IPS-18a (cell line): ENCODE data around the gene PRRG2.

Experiments used
- H3K27ac ChIP-seq: one replicate; pipeline ENCODE4 v1.5.1; 2013; ENCODE audit warnings: low read length
- H3K27me3 ChIP-seq: one replicate; pipeline ENCODE4 v1.6.1; 2013; ENCODE audit warnings: mild to moderate bottlenecking, low read length; ENCODE audit not compliant: control insufficient read depth, insufficient read depth
- H3K36me3 ChIP-seq: one replicate; pipeline ENCODE4 v1.6.1; 2013; ENCODE audit warnings: low read depth, low read length; ENCODE audit not compliant: control insufficient read depth
- H3K4me1 ChIP-seq: one replicate; pipeline ENCODE4 v1.6.1; 2013; ENCODE audit warnings: low read depth, low read length; ENCODE audit not compliant: control insufficient read depth
- H3K4me3 ChIP-seq: one replicate; pipeline ENCODE4 v1.5.1; 2013; ENCODE audit warnings: low read length
- H3K9ac ChIP-seq: one replicate; pipeline ENCODE4 v1.6.1; 2013; ENCODE audit warnings: mild to moderate bottlenecking, low read length, moderate library complexity
- H3K9me3 ChIP-seq: one replicate; pipeline ENCODE4 v1.6.1; 2013; ENCODE audit warnings: low read depth, low read length; ENCODE audit not compliant: control insufficient read depth

PRRG2 gene

DNA sequence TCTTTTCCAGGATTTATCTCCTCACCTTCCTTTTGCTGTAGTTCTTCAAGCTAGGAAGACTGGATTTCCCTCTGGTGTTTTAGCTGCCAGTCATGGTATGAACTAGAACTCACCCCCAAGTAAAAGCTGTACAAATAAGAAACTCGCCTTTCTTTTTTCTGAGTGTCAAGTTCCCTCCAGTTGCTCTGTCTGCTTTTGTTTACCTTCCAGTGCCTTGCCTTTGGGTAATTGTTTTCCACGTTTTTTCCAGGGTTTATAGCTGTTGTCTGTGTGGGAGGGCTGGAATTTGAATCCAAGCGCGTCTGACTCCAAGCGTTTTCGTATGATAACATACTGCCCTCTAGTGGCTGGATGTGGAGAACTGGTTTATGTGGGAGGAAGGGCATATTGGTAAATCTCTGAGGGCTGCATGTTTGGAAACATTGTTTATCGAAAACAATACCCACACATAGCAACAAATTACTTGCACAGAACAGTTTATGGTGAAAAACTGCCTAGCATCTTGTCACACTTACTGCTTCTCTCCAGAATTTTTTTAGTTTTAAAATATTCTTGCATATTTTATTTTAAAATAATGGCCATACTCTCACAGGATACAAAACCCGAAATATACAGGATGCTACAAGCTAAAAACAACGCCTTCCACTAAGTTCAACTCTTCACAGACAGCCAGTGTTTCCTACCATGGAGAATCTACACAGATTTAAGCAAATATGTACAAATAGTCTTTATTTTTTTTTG is 34.1 kb upstream of the PRRG2 start:
- Histone ChIP-seq H3K4me3 (peak overlapping the region; percentile 50), H3K27ac (no peak overlapping the region), H3K9me3 (no peaks in the 10 kb centered on the region), H3K36me3 (no peaks in the 10 kb centered on the region), H3K4me1 (peaks cover 3% of the 10 kb centered on the region), H3K9ac (no peak overlapping the region), H3K27me3 (no peaks in the 10 kb centered on the region)

GRCh38 chr19:49549045-49549444 is 32.1 kb upstream of the PRRG2 start:
- no peak overlapping the region for H3K9ac ChIP-seq
- H3K27ac ChIP-seq: no peak overlapping the region
- H3K9me3 ChIP-seq: no peaks in the 10 kb centered on the region
- no peaks in the 10 kb centered on the region for H3K27me3 ChIP-seq
- peaks cover 3% of the 10 kb centered on the region for H3K36me3 ChIP-seq
- peaks cover 3% of the 10 kb centered on the region for H3K4me1 ChIP-seq
- no peak overlapping the region for H3K4me3 ChIP-seq

DNA sequence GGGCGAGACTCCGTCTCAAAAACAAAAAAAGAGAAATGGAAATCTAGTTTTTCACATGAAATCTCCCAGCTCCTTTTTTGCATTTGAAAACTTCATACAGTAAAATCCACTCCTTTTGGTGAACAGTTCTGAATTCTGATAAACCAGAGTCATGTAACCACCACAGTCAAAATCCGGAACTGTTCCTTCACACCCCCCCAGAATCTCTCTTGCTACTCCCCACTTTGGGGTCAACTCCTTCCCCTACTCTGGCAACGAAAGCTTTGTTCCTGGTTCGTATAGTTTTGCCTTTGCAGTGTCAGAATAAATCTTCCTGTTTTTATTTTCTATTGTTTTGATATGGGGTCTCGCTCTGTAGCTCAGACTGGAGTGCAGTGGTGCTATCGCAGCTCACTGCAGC is 29.6 kb upstream of the PRRG2 start:
- no peak overlapping the region for H3K4me3 ChIP-seq
- H3K36me3 ChIP-seq: peaks cover 4% of the 10 kb centered on the region
- H3K9ac ChIP-seq: no peak overlapping the region
- H3K27ac ChIP-seq: no peak overlapping the region
- H3K27me3 ChIP-seq: no peaks in the 10 kb centered on the region
- peaks cover 3% of the 10 kb centered on the region for H3K4me1 ChIP-seq
- no peaks in the 10 kb centered on the region for H3K9me3 ChIP-seq

- no peak overlapping the region for H3K27ac ChIP-seq
- peaks cover 4% of the 10 kb centered on the region for H3K36me3 ChIP-seq
- H3K4me3 ChIP-seq: no peak overlapping the region
- no peaks in the 10 kb centered on the region for H3K4me1 ChIP-seq
- no peak overlapping the region for H3K9ac ChIP-seq
- no peaks in the 10 kb centered on the region for H3K27me3 ChIP-seq
- H3K9me3 ChIP-seq: no peaks in the 10 kb centered on the region
These were observed 28.4 kb upstream of the PRRG2 start for GRCh38 chr19:49552749-49553148.

- H3K27me3 ChIP-seq: no peaks in the 10 kb centered on the region
- H3K4me3 ChIP-seq: no peak overlapping the region
- peaks cover 7% of the 10 kb centered on the region for H3K36me3 ChIP-seq
- no peak overlapping the region for H3K9ac ChIP-seq
- no peaks in the 10 kb centered on the region for H3K4me1 ChIP-seq
- H3K9me3 ChIP-seq: no peaks in the 10 kb centered on the region
- H3K27ac ChIP-seq: no peak overlapping the region
These were observed 27.5 kb upstream of the PRRG2 start for GRCh38 chr19:49553451-49554271.

- Histone ChIP-seq H3K27ac (no peak overlapping the region), H3K36me3 (peaks cover 15% of the 10 kb centered on the region), H3K27me3 (no peaks in the 10 kb centered on the region), H3K4me1 (no peaks in the 10 kb centered on the region), H3K9me3 (no peaks in the 10 kb centered on the region), H3K4me3 (no peak overlapping the region), H3K9ac (no peak overlapping the region)
These were observed 26.4 kb upstream of the PRRG2 start for GRCh38 chr19:49554701-49555181.

- Histone ChIP-seq H3K4me1 (peaks cover under 1% of the 10 kb centered on the region), H3K4me3 (peak overlapping the region; percentile 61), H3K9me3 (no peaks in the 10 kb centered on the region), H3K27me3 (no peaks in the 10 kb centered on the region), H3K27ac (no peak overlapping the region), H3K9ac (peak overlapping the region; percentile 70), H3K36me3 (peaks cover 15% of the 10 kb centered on the region)
These were observed 25.3 kb upstream of the PRRG2 start for GRCh38 chr19:49555600-49556411.

DNA sequence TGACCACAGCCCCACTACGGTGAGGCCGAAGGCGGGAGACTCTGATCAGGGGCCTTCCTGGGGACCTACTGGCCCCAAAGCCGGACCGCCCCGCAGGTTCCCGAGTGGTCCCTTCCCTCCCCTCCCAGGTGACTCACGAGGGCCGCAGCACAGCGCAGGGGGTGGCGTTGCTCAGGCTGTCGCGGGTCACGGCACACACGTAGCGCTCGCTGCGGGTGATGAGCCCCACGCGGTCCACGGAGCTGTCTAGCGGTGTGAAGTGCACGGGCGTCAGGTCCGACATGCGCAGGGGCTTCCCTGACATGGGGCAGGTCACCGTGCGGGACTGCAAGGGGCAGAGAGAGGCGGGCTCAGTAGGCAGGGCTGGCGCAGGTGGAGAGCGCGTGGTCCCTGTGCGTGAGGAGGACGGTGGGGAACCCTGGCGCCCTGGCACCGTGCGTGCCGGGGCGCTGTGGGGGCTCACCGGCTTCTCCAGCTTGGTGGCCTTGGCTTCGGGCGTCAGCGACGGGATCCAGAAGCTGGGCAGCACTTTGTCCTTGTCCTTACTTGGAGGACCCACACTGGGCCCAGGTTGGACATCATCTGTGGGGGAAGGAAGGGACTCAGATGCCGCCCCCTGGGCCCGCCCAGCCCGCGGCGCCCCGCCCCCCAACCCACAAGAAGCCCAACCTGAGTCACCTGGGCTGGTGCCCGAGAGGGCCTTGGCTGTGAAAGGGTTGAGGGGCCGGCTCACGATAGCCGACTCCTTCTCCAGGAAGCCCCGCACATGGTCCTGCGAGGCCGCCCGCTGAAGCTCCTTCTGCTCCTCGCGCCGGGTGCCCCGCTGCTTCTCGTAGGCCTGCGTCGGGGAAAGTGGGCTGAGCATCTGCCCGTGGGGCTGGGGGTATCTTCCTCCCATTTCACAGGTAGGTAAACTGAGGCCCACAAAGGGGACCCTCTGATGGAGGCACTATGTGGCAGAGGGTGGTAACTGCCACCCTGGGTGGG is 24.4 kb upstream of the PRRG2 start:
- peaks cover 3% of the 10 kb centered on the region for H3K4me1 ChIP-seq
- no peak overlapping the region for H3K27ac ChIP-seq
- H3K9ac ChIP-seq: peak overlapping the region; percentile 70
- H3K9me3 ChIP-seq: no peaks in the 10 kb centered on the region
- no peaks in the 10 kb centered on the region for H3K27me3 ChIP-seq
- H3K4me3 ChIP-seq: peak overlapping the region; percentile 61
- H3K36me3 ChIP-seq: peaks cover 15% of the 10 kb centered on the region

GRCh38 chr19:49557641-49558325 is 23.3 kb upstream of the PRRG2 start:
- Histone ChIP-seq H3K27me3 (no peaks in the 10 kb centered on the region), H3K9ac (no peak overlapping the region), H3K36me3 (peaks cover 15% of the 10 kb centered on the region), H3K4me3 (no peak overlapping the region), H3K4me1 (peaks cover 3% of the 10 kb centered on the region), H3K27ac (no peak overlapping the region), H3K9me3 (no peaks in the 10 kb centered on the region)

GRCh38 chr19:49558591-49558990 is 22.5 kb upstream of the PRRG2 start:
- Histone ChIP-seq H3K36me3 (peaks cover 15% of the 10 kb centered on the region), H3K4me3 (no peak overlapping the region), H3K27ac (no peak overlapping the region), H3K4me1 (peaks cover 3% of the 10 kb centered on the region), H3K27me3 (no peaks in the 10 kb centered on the region), H3K9ac (no peak overlapping the region), H3K9me3 (no peaks in the 10 kb centered on the region)
